HEK293T (cell line): Measurements from ENCODE around the gene ANO6.

ENCODE experiments used
- BHLHE40 ChIP-seq: fragments of 450-650 bp; IDR thresholded peaks from 2 replicates; pipeline ENCODE4 v1.6.1; 2016; ENCODE audit warnings: mild to moderate bottlenecking, moderate library complexity, borderline replicate concordance
- ELF4 ChIP-seq: fragments of 450-650 bp; IDR thresholded peaks from 2 replicates; pipeline ENCODE4 v1.6.1; 2017; ENCODE audit warnings: antibody characterized with exemption
- FOXA1 ChIP-seq: fragments of 450-650 bp; IDR thresholded peaks from 2 replicates; pipeline ENCODE4 v1.6.1; 2016; ENCODE audit warnings: mild to moderate bottlenecking
- FOXK2 ChIP-seq: fragments of 450-650 bp; IDR thresholded peaks from 2 replicates; pipeline ENCODE4 v1.6.1; 2016; ENCODE audit warnings: mild to moderate bottlenecking
- FOXM1 ChIP-seq: fragments of 450-650 bp; IDR thresholded peaks from 2 replicates; pipeline ENCODE4 v1.6.1; 2017; ENCODE audit warnings: mild to moderate bottlenecking, borderline replicate concordance
- HDGF ChIP-seq: fragments of 450-650 bp; IDR thresholded peaks from 2 replicates; pipeline ENCODE4 v1.6.1; 2017; ENCODE audit warnings: antibody characterized with exemption, borderline replicate concordance
- LEF1 ChIP-seq: fragments of 450-650 bp; IDR thresholded peaks from 2 replicates; pipeline ENCODE4 v1.6.1; 2017; ENCODE audit warnings: mild to moderate bottlenecking, borderline replicate concordance
- NFRKB ChIP-seq: fragments of 450-650 bp; IDR thresholded peaks from 2 replicates; pipeline ENCODE4 v1.6.1; 2016; ENCODE audit warnings: mild to moderate bottlenecking, moderate library complexity
- SP1 ChIP-seq: fragments of 450-650 bp; IDR thresholded peaks from 2 replicates; pipeline ENCODE4 v1.6.1; 2017
- SUZ12 ChIP-seq: fragments of 450-650 bp; IDR thresholded peaks from 2 replicates; pipeline ENCODE4 v1.6.1; 2016; ENCODE audit warnings: mild to moderate bottlenecking
- TF ChIP-seq, protein P1 (sequence below): fragments of 450-650 bp; IDR thresholded peaks from 2 replicates; pipeline ENCODE4 v1.6.1; 2016

DNA sequence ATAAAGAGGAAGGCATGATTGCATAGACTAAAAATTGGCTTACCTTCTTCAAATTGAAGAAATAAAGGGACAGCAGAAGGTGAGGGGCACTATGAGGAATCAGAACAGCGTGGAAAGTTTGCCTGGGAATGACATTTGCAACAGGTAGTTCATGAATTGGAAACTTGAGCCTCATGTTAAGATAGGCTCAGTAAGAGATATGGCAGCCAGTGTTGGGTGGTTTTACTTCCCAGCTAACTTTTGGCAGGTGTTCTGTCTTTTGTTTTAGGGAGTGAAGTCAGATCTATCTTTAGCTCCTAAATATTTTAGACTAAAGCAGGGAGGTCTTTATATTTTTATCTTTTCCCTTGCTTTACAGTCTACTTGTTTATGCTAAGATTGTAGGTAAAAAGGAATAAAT lies 122.4 kb downstream of the ANO6 start:
- TF ChIP-seq, protein P1, sequence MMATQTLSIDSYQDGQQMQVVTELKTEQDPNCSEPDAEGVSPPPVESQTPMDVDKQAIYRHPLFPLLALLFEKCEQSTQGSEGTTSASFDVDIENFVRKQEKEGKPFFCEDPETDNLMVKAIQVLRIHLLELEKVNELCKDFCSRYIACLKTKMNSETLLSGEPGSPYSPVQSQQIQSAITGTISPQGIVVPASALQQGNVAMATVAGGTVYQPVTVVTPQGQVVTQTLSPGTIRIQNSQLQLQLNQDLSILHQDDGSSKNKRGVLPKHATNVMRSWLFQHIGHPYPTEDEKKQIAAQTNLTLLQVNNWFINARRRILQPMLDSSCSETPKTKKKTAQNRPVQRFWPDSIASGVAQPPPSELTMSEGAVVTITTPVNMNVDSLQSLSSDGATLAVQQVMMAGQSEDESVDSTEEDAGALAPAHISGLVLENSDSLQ, result no peak
- TF ChIP-seq ELF4 (no peak), FOXM1 (no peak), BHLHE40 (no peak), HDGF (no peak), SP1 (no peak), FOXA1 (no peak), FOXK2 (no peak), NFRKB (no peak), SUZ12 (no peak), LEF1 (no peak)
